Gastrocnemius medialis (tissue), 4 donors: Measurements from ENCODE around the gene NELL2. TPM values are rescaled to one million over a fixed set of nuclear protein-coding genes. Genes with fewer than 3 reads are reported as not detected.
A peak's percentile ranks its signal among the peaks of the same experiment; 100 is the strongest.

Source experiments
- ATAC-seq, 2 donors: fragments of 150-250 bp; one replicate each; pipeline ENCODE4 v1.9.1; 2016
- DNase-seq, 2 donors: peaks; one replicate each; pipeline ENCODE4 v3.0.0-alpha.2; 2019
- H3K27ac ChIP-seq, 4 donors: fragments of 200-600 bp; sonication (generic); 1 replicate in 1 of 4; 2 replicates in 3 of 4; pipeline ENCODE4 v1.5.1; 2016 to 2018; ENCODE audit warnings: mild to moderate bottlenecking in 2 of 4, moderate library complexity in 1 of 4
- H3K27me3 ChIP-seq, 3 donors: fragments of 200-600 bp; sonication (generic) in 2 of 3; 1 replicate in 1 of 3; 2 replicates in 2 of 3; pipeline versions ENCODE4 v1.5.1 to v1.6.0; 2016 to 2019; ENCODE audit warnings: mild to moderate bottlenecking in 1 of 3, moderate library complexity in 1 of 3
- H3K36me3 ChIP-seq, 2 donors: fragments of 200-600 bp; sonication (generic) in 1 of 2; one replicate each; pipeline ENCODE4 v1.5.1; 2017 to 2018
- H3K4me1 ChIP-seq, 2 donors: fragments of 200-600 bp; sonication (generic) in 1 of 2; one replicate each; pipeline ENCODE4 v1.5.1; 2016 to 2017; ENCODE audit warnings: mild to moderate bottlenecking in 2 of 2
- H3K4me3 ChIP-seq, 4 donors: fragments of 200-600 bp; sonication (generic) in 3 of 4; 1 replicate in 1 of 4; 2 replicates in 3 of 4; pipeline ENCODE4 v1.5.1; 2016 to 2019; ENCODE audit warnings: mild to moderate bottlenecking in 2 of 4
- H3K9me3 ChIP-seq, 3 donors: fragments of 200-600 bp; sonication (generic) in 2 of 3; 1 replicate in 1 of 3; 2 replicates in 2 of 3; pipeline ENCODE4 v1.5.1; 2016 to 2019
- CTCF ChIP-seq, 5 experiments: fragments of 450-650 bp in 3 of 5; fragments of 200-600 bp in 2 of 5; sonication (generic) in 2 of 5; IDR thresholded peaks in 4 of 5; conservative IDR thresholded peaks in 1 of 5; 1 replicate in 4 of 5; 2 replicates in 1 of 5; pipeline ENCODE4 v1.5.1; 2016 to 2019; ENCODE audit warnings: antibody characterized with exemption in 5 of 5, mild to moderate bottlenecking in 3 of 5, moderate library complexity in 3 of 5
- POLR2A ChIP-seq, 2 donors: fragments of 450-650 bp; IDR thresholded peaks; one replicate each; pipeline ENCODE4 v1.6.1; 2017; ENCODE audit warnings: antibody characterized with exemption in 2 of 2, mild to moderate bottlenecking in 2 of 2, moderate library complexity in 2 of 2
- in situ Hi-C, 4 donors: fragments of 200-750 bp; cut with MboI; loops; one replicate each; pipeline versions ENCODE4 v1.15.0 to v1.8.0; 2017; ENCODE audit warnings: low sequenced_read_pairs in 4 of 4
- intact Hi-C: fragments of 100-400 bp; cut with DNase I; formaldehyde crosslinking; loops from one replicate; pipeline ENCODE4 v1.15.1; 2023; ENCODE audit warnings: low total_unique reads
- total RNA-seq, 4 donors: library from RNA; depleted of rRNA; stranded (reverse); fragments of >200 nt; gene quantifications; one replicate each; pipeline versions ENCODE4 v1.1.0 to v1.2.3, GENCODE V29; 2016

Gene NELL2
- total RNA-seq, 4 donors from 2014 or later: 0.58 to 0.82 TPM; not detected in 2

DNA sequence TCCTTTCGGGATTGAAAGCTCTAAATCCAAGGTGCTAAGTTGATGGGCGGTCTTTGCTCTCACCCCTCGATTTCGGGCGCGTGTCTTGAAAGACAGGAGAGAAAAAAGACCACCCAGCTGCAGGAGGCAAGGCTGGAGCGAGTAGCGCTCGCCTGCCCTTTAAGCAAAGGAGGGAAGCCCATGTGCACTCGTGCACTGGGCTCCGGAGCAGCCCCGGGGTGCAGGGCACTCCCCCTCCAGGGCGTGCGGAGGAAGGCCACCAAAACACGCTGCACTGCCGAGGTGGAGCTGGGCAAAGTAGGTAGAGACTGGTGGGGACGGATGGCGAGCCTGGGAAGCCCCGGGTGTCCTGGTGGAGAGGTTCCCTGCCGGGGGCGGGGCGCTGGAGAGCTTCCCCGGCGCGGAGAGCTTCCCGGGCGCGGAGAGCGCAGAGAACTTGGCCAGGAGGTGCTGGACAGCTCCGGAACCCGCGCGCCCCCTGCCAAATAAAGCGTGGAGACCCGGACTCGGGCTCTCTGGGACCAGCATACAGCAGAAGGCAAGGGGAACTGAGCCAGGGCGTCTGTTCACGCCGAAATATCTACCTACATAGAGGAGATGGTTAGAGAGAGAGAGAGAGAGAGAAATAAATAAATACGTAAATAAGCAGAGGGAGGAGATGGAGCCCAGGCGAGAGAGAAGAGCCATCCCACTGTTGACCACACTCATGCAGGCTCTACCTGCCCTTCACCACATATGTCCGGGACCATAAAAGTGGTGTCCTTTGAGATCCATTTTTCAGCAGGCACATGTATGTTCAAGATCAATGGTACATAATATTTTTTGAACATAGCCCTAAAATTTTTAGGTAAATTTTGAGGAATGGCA is 662 bp upstream of the NELL2 start:
- H3K27me3 ChIP-seq: peaks cover 27 to 54% (median 49%) of the 10 kb centered on the region in 3 donors
- no peak for TF ChIP-seq CTCF (IDR thresholded peaks at IDR 0.05 in 4 of 5, conservative IDR thresholded peaks at IDR 0.05 in 1 of 5)
- TF ChIP-seq POLR2A (IDR thresholded peaks at IDR 0.05): no peak
- H3K9me3 ChIP-seq: peaks cover 0 to 7% (median 0%) of the 10 kb centered on the region in 3 donors
- intact Hi-C loops: no loop called here
- peak overlapping the region; percentile 52 to 75 (median 62) for H3K4me3 ChIP-seq
- DNase-seq: no peak
- in situ Hi-C loops: no loop called here
- no peaks in the 10 kb centered on the region for H3K36me3 ChIP-seq
- H3K27ac ChIP-seq: no peak overlapping the region
- ATAC-seq: no peak
- peaks cover 8 to 22% of the 10 kb centered on the region in 2 donors for H3K4me1 ChIP-seq

- in situ Hi-C loops: no loop called here
- Histone ChIP-seq H3K27ac (no peak overlapping the region), H3K4me3 (peak overlapping the region; percentile 52 to 75 (median 62)), H3K9me3 (no peaks in the 10 kb centered on the region), H3K27me3 (peaks cover 30 to 65% (median 49%) of the 10 kb centered on the region in 3 donors), H3K36me3 (no peaks in the 10 kb centered on the region), H3K4me1 (peaks cover 8 to 22% of the 10 kb centered on the region in 2 donors)
- intact Hi-C loops: no loop called here
- ATAC-seq: peak in 1 of 2 donors; percentile 30
- TF ChIP-seq POLR2A (IDR thresholded peaks at IDR 0.05): no peak
- no peak for TF ChIP-seq CTCF (IDR thresholded peaks at IDR 0.05 in 4 of 5, conservative IDR thresholded peaks at IDR 0.05 in 1 of 5)
- DNase-seq: no peak
Measured at GRCh38 chr12:44875417-44875953, 630 bp downstream of the NELL2 start.

- ATAC-seq: no peak
- no peaks in the 10 kb centered on the region for H3K9me3 ChIP-seq
- in situ Hi-C loops (no loop called here), intact Hi-C loops (no loop called here)
- H3K4me3 ChIP-seq: peak overlapping the region; percentile 52 to 75 (median 62)
- TF ChIP-seq CTCF (IDR thresholded peaks at IDR 0.05 in 4 of 5, conservative IDR thresholded peaks at IDR 0.05 in 1 of 5) (no peak), POLR2A (IDR thresholded peaks at IDR 0.05) (no peak)
- peaks cover 30 to 67% (median 49%) of the 10 kb centered on the region in 3 donors for H3K27me3 ChIP-seq
- H3K36me3 ChIP-seq: no peaks in the 10 kb centered on the region
- peaks cover 8 to 22% of the 10 kb centered on the region in 2 donors for H3K4me1 ChIP-seq
- no peak for DNase-seq
- H3K27ac ChIP-seq: no peak overlapping the region
Measured at GRCh38 chr12:44874981-44875416, 1.1 kb downstream of the NELL2 start.

DNA sequence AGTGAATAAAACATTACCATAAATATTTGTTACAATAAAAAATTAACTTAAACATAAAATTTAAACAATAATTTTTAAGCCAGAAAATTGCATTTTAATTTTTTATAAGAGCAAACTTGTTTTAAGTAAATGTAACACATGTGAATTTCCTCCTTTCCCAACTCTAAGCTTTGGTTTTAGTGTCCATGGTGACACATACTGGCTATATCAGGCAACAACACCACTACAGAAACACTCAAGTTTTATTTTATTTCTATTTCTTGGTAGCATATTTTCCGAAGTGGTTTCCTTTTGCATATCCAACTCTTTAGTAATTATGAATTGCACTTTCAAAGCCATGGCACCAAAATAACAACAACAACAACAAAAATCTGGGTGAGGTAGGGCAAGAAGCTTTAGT is 2.2 kb downstream of the NELL2 start:
- TF ChIP-seq POLR2A (IDR thresholded peaks at IDR 0.05): no peak
- no peak for TF ChIP-seq CTCF (IDR thresholded peaks at IDR 0.05 in 4 of 5, conservative IDR thresholded peaks at IDR 0.05 in 1 of 5)
- in situ Hi-C loops (no loop called here), intact Hi-C loops (no loop called here)
- H3K27ac ChIP-seq: no peak overlapping the region
- H3K27me3 ChIP-seq: peaks cover 30 to 67% (median 49%) of the 10 kb centered on the region in 3 donors
- H3K4me3 ChIP-seq: no peak overlapping the region
- H3K4me1 ChIP-seq: peaks cover 8 to 22% of the 10 kb centered on the region in 2 donors
- ATAC-seq: no peak
- no peaks in the 10 kb centered on the region for H3K36me3 ChIP-seq
- no peaks in the 10 kb centered on the region for H3K9me3 ChIP-seq
- no peak for DNase-seq
